ENCODE measurements around the gene ZNF391. TPM values are rescaled to one million over a fixed set of nuclear protein-coding genes. Genes with fewer than 3 reads are reported as not detected.

ZNF391 gene
- total RNA-seq, 1 experiment from 2014 or later = 1.1 TPM

- no TSS peak for BruUV-seq (replicated peaks)
- Histone ChIP-seq H3K4me1 (ENCODE audit: control insufficient read depth in 1 of 2, insufficient read depth in 2 of 2, low read length in 2 of 2) (peaks cover 0 to 7% of the 10 kb centered on the region in 2 experiments; a peak in 1 of 4 replicates), H3K9me2 (ENCODE audit: insufficient read depth) (no peaks in the 10 kb centered on the region), H3K4me3 (replicated peaks in 1 of 2; ENCODE audit: low read depth in 1 of 2, low read length in 2 of 2) (no peak overlapping the region), H3K9me3 (ENCODE audit: control insufficient read depth in 1 of 2, insufficient read depth in 1 of 2, low read depth in 1 of 2, low read length in 2 of 2) (no peaks in the 10 kb centered on the region), H2AFZ (ENCODE audit: low read depth, low read length, poor library complexity, severe bottlenecking) (no peak overlapping the region), H4K20me1 (ENCODE audit: insufficient read depth) (no peaks in the 10 kb centered on the region), H3K36me3 (ENCODE audit: control insufficient read depth in 1 of 2, insufficient read depth in 2 of 2, low read length in 2 of 2) (no peaks in the 10 kb centered on the region), H3K27me3 (ENCODE audit: insufficient read depth, low read length) (no peaks in the 10 kb centered on the region), H3K4me2 (ENCODE audit: low read length) (no peak overlapping the region), H3K27ac (ENCODE audit: low read depth, low read length) (no peak overlapping the region), H3K79me2 (ENCODE audit: insufficient read depth, low read length) (no peaks in the 10 kb centered on the region), H3K9ac (ENCODE audit: low read length) (no peak overlapping the region)
- DNase-seq (ENCODE audit: low read depth, low spot score) (no peak), ATAC-seq (no peak)
- ChIA-PET POLR2A (no interaction called here), CTCF (no interaction called here), RAD21 (ENCODE audit: low non-redundant PET in 1 of 2, low total read pairs in 2 of 2, uncharacterized antibody in 2 of 2, unreplicated experiment in 2 of 2) (no interaction called here)
- intact Hi-C loops (cut with micrococcal nuclease) = no loop called here
- TF ChIP-seq POLR2AphosphoS5 (IDR thresholded peaks at IDR 0.05; ENCODE audit: low read depth, low read length) = no peak
Measured at GRCh38 chr6:27392623-27393022, 4.1 kb downstream of the ZNF391 start.

GRCh38 chr6:27394073-27394472 is 5.5 kb downstream of the ZNF391 start:
- H3K4me3 ChIP-seq (replicated peaks in 1 of 2; ENCODE audit: low read depth in 1 of 2, low read length in 2 of 2) = no peak overlapping the region
- no peaks in the 10 kb centered on the region for H3K27me3 ChIP-seq (ENCODE audit: insufficient read depth, low read length)
- H2AFZ ChIP-seq (ENCODE audit: low read depth, low read length, poor library complexity, severe bottlenecking) = no peak overlapping the region
- ChIA-PET CTCF (no interaction called here), POLR2A (no interaction called here), RAD21 (ENCODE audit: low non-redundant PET in 1 of 2, low total read pairs in 2 of 2, uncharacterized antibody in 2 of 2, unreplicated experiment in 2 of 2) (no interaction called here)
- no peak overlapping the region for H3K27ac ChIP-seq (ENCODE audit: low read depth, low read length)
- no peaks in the 10 kb centered on the region for H3K79me2 ChIP-seq (ENCODE audit: insufficient read depth, low read length)
- no peak overlapping the region for H3K4me2 ChIP-seq (ENCODE audit: low read length)
- no peak for TF ChIP-seq ZBTB33 (IDR thresholded peaks at IDR 0.05; ENCODE audit: extremely low read depth, insufficient replicate concordance, low read length)
- no peak for TF ChIP-seq CBX3 (IDR thresholded peaks at IDR 0.05; ENCODE audit: low read depth)
- TF ChIP-seq FOSL1 (IDR thresholded peaks at IDR 0.05; ENCODE audit: low read depth) = no peak
- no peak for TF ChIP-seq SRF (IDR thresholded peaks at IDR 0.05; ENCODE audit: low read depth)
- H3K9me3 ChIP-seq (ENCODE audit: control insufficient read depth in 1 of 2, insufficient read depth in 1 of 2, low read depth in 1 of 2, low read length in 2 of 2) = no peaks in the 10 kb centered on the region
- peaks cover 0 to 4% of the 10 kb centered on the region in 2 experiments; a peak in 1 of 4 replicates for H3K4me1 ChIP-seq (ENCODE audit: control insufficient read depth in 1 of 2, insufficient read depth in 2 of 2, low read length in 2 of 2)
- DNase-seq (ENCODE audit: low read depth, low spot score) (no peak), ATAC-seq (no peak)
- no peaks in the 10 kb centered on the region for H4K20me1 ChIP-seq (ENCODE audit: insufficient read depth)
- H3K9me2 ChIP-seq (ENCODE audit: insufficient read depth) = no peaks in the 10 kb centered on the region
- H3K36me3 ChIP-seq (ENCODE audit: control insufficient read depth in 1 of 2, insufficient read depth in 2 of 2, low read length in 2 of 2) = no peaks in the 10 kb centered on the region
- no TSS peak for BruUV-seq (replicated peaks)
- no peak overlapping the region for H3K9ac ChIP-seq (ENCODE audit: low read length)
- intact Hi-C loops (cut with micrococcal nuclease) = no loop called here
